Stimulated activated CD4-positive, alpha-beta T cell treated with anti-CD3 and anti-CD28 coated beads, TNF-alpha, amount 100 ng/mL, for 4 hours (primary cell): ENCODE data around the gene TRMT61A.

Source experiments
- DNase-seq, 3 experiments: peaks; one replicate each; pipeline ENCODE4 v3.0.0-alpha.2; 2020; ENCODE audit warnings: low read depth in 3 of 3

Gene TRMT61A

GRCh38 chr14:103563226-103563620, 34.2 kb downstream of the TRMT61A start:
- no peak for DNase-seq

DNA sequence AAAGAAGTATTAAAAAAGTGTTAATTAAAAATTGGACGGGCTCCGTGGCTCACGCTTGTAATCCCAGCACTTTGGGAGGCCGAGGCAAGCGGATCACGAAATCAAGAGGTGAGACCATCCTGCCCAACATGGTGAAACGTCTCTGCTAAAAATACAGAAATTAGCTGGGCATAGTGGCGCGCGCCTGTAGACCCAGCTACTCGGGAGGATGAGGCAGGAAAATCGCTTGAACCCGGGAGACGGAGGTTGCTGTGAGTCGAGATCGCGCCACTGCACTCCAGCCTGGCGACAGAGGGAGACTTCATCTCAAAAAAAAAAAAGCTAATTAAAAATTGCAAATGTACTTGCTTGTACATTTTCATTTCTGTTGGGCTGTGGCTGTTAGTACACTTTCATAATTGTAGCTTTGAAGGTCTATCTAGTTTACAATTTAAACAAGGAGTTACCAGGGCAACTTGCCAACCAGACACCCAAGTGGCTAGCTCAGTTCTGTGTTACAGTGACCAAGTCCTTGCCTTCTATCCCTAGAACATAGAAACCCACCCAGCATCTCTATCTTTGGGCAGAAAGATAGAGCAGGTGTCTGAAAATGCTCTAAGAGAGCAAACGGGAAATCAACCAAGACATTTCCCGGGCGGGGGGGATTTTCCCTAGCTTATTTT, 35.0 kb downstream of the TRMT61A start:
- no peak for DNase-seq

DNA sequence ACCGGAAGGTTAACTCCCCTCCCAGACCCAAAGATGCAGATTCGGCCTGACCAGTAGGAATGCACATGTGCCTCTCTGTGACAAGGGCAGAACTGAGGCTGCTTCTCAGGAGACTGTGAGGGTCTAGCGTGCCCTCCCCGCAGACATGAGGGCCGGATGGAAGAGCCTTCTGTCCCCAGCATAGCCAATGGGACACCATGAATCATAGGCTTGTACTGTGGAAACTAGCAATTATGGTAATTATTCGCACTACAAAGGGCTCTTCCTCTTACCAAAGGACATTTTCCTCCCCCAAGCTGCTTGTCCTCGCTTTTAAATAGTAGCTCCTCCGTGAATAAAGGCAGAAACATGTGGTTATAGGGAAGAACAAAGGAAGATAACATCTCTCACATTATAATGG, 40.0 kb downstream of the TRMT61A start:
- DNase-seq = no peak

GRCh38 chr14:103569408-103569807, 40.4 kb downstream of the TRMT61A start:
- no peak for DNase-seq

- DNase-seq = no peak
Observed at GRCh38 chr14:103574104-103574503, 45.1 kb downstream of the TRMT61A start.

DNA sequence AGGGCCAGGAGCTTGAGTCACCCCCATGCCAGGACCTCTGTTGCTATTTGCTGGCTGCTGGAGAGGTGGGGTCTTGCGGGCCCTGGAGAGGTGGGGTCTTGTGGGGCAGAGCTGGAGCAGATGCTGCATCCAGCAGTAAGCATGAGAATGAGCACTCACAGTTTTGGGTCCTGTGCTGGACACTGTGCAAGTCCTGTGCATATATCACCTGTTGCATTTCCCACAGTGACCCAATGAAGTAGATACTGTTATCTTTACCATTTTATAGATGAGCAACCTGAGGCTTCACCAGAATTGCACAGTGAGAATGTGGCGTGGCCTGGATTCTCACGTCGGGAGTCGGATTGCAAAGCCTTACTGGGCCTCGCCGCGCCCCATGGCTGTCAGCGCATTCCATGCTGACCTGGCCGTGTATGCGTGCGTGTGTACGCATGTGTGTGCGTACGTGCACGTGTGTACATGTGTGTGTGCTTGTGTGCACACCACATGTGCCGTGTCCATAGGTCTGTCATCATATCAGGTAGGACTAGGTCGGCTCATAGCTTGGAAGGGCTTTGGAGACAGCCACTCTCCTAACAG, 45.8 kb downstream of the TRMT61A start:
- no peak for DNase-seq

GRCh38 chr14:103576371-103577024, 47.5 kb downstream of the TRMT61A start:
- DNase-seq = no peak

GRCh38 chr14:103578401-103579075, 49.5 kb downstream of the TRMT61A start:
- DNase-seq = no peak

DNA sequence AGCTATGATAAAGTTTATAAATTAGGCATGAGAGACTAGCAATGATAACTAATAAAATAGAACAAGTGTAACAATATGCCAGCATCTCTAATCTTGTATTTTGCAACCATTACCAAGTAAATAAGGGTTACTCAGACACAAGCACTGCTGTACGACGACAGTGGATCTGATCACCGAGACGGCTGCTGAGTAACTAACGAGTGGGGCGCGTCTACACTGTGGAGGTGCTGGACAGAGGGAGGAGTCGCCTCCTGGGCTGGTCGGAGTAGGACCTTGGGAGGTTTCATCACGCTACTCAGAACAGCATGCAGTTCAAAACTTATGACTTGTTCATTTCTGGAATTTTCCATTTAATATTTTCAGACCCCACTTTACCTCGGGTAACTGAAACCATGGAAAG, 52.2 kb downstream of the TRMT61A start:
- no peak for DNase-seq

DNA sequence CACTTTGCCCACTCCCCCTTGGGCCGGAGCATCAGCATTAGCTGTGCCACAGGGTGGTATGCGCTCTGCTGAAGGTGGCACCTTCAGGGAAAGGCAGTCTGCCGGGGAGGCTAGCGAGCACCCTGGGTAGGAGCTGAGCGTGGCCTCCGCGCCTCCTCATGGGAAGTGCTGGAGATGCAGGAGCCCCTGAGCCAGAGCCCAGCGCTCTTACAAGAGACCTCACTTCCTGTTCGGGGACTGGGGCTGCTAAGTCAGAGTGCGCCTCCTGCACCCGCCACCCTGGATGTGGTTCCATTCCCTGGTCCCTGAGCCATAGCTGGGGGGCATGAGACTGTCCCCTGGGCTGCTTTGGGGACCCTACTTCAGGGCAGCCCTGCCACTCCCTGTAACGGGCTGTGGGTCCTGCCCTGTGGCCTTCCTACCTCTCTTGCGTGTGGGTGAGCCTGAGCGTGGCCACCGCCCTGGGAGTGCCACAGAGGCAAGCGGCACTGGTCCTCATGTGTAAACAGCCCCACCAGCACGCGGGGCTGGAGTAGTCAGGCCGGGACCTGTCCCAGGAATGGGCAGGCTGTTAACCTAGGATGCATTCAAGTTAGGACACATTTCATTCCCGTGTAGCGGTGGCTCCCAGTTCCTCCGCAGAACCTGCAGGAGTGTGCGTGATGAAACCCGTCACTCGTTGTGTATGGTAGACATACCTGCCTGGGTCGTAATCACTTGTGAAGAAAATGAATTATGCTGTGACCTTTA, 53.1 kb downstream of the TRMT61A start:
- no peak for DNase-seq

- DNase-seq = no peak
Observed at GRCh38 chr14:103584326-103584915, 55.4 kb downstream of the TRMT61A start.
